HCEC 1CT (cell line): Measurements from ENCODE around the gene ADGRE2.
"Not testable (repeated sequence)": the region's sequence is repeated elsewhere in the genome, so short reads cannot be mapped to it uniquely, and the experiment has no call there.

Experiments used
- DNase-seq: peaks from one replicate; pipeline ENCODE4 v3.0.0-alpha.2; 2017

ADGRE2 gene

DNA sequence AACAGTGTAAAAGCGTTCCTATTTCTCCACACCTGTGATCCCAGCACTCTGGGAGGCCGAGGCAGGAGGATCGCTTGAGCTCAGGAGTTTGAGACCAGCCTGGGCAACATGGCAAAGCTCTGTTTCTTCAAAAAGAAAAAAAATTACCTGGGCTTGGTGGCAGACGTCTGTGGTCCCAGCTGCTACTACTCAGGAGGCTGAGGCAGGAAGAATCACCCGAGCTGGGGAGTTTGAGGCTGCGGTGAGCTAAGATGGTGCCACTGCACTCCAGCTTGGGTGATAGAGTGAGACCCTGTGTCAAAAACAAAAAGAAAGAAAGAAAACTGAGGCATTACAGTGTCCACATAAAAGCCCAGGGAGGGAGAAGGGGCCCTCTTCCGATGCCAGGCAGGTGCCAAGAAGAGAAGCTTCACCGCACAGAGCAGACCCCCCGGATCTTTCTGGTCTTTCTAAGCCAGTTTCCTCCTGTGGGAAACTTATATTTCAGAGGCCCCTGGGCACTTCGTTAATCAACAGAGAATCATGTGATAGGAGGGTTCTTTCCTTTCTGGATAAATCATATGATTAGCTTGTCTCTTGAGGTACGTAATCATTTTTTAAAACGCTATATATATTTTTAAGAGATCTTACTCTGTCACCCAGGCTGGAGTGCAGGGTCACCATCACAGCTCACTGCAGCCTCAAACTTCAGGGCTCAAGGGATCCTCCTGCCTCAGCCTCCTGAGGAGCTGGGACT, at the start of gene ADGRE2:
Gene ADGRE2, minus strand, starts transcription at position 451 of the 736 bp plus-strand sequence. CDS start 1,804 bp downstream, outside the sequence.
- DNase-seq, result not testable (repeated sequence)

DNA sequence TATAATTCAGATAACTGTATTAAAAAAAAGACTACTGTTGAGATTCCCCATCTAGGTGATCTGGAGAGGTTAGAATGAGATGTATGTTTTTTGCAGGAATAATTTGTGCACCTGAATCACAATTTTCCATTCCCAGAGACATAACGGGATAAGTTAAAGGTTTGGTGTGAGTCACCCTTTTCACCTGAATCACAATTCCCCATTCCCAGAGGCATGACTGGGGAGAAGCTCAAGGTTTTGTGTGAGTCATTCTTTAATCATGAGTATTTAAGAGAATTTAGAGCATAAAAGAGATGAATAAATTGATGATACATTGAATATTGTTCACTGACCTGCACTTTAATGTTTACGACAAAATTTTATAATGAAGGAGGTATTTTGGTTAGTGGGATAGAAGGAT, 47.6 kb upstream of the ADGRE2 start:
- DNase-seq, result no peak

DNA sequence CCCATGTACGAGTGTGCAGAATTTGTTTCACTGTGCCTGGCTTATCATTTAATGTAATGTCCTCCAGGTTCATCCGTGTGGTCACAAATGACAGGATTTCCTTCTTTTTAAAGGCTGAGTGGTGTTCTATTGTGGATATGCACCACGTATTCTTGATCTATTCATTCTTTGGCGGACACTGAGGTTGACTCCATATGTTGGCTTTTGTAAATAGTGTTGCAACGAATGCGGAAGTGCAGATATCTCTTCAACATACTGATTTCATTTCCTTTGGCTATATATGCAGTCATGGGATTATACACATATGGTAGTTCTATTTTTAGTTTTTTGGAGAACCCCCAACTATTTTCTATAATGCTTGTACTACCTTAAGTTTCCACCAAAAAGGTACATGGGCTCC, 43.6 kb upstream of the ADGRE2 start:
- no peak for DNase-seq

DNA sequence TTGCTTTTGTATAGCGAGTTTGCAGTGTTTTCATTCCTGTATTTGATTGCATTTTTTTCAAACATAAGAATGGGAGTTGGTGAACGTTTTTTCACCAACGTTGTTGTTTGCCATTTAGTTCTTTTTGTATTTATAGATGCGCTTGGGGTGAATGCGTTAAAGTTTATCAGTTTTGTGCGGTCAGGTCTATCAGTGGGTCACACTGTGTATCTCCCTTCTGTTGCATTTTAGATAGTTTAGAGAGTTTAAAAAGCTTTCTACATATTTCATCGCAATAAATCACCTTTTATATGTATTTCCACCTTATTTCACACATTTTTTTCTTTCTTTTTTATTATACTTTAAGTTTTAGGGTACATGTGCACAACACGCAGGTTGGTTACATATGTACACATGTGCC, 40.2 kb upstream of the ADGRE2 start:
- DNase-seq, result no peak

DNA sequence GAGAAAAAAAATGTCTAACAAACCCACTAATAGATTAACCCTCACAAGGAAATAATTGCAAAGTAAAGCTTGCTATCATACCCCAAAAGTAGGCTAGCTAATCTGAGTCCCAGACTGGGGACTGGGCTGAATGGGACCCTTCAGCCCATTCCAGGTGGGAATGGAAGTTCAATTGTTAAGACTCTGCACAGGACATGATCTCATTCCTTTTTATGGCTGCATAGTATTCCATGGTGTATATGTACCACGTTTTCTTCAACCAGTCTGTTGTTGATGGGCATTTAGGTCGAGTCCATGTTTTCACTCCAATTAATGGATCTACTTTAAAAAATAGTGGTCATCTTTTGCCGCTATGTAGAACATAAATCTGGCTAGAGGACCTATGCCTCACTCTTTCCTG, 38.7 kb upstream of the ADGRE2 start:
- DNase-seq, result no peak

DNA sequence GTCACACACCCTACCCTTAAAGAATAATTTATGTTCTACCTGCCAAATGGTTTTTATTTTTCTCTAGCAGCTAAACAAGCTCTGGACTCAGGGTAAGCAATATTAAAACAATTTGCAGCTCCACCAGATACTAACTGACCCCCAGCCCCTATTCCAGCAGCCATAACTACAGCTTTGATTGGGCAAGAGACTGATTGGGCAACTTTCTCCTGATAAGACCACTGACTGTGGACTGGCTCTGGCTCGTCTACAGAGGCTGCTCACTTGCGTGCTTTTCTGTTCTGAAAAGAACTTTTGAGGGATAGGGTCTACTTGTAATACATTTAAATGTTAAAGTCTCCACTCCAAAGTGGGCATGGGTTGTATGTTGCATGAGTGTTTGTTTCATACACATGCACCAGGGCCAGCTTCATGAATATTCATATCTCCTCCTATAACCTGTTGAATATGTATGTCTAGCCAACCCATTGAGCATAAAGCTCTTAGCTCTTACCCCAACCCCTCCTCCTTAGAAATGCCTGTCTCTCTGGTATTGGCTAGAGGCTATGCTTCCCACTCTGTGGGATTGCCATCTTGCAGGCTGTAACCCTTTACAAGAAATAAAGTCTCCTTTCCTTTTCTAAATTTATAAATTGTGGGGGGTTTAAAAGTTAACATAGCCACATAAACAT, 36.8 kb upstream of the ADGRE2 start:
- no peak for DNase-seq

DNA sequence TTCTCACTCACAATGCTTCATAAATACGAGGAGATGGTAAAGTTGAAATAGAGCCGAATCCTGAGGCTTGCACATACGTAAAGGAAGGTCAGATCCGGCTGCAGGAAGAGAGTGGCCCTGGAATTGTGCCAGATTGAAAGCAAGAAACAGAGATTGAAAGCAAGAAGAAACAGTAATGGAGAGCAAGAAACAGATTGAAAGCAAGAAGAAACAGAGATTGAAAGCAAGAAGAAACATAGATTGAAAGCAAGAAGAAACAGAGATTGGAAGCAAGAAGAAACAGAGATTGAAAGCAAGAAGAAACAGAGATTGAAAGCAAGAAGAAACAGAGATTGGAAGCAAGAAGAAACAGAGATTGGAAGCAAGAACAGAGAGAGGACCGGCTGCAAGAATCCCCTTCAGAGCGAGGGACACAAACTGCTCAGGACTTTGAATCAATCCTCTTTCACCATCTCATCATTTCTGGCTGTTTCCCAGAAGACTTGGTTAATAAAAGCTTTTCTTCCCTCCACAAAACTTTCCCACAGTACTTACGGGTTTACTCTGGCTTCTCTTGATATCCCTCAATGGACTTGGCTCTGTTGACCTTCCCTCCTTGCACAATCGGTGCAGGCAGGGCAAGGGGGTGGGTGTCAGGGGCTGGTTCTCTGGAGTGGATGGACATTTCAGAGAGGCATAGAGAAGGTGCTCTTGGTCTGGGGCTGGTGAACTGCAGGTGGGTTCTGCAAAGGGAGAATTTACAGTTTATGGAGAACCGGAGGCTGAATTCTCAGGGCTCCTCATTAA, 31.1 kb upstream of the ADGRE2 start:
- no peak for DNase-seq

DNA sequence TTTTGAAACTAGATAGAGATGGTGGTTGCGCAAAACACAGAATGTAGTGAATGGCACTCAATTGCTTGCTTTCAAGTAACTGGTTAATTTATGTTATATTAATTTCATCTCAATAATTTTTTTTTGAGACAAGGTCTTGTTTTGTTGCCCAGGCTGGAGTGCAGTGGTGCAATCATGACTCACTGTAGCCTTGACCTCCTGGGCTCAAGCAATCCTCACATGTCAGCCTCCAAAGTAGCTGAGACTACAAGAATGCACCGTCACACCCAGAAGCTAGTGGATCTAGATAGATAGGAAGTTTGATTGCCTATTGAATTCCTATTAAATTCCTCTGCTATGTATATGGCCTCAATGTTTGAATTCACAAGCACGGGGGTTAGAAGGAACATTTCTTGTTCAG, 26.4 kb upstream of the ADGRE2 start:
- DNase-seq, result no peak

DNA sequence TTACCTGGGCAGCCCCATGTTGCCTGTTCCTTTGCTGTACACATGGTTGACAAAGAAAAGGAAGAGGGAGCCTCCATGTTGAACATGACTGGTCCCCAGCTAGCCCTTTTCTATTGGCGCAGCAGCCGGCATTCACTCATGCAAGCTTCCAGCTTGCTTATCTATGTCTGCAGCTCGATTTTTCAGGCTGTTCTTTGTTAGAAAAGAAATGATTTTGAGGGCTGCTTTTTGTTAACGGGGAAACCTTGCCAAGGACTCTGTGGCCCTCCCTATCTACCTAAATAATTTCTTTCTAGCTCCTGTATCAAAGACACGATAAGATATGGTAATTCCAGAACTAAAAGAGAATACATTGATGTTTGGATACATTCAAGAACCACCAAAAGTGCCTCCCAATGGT, 20.4 kb upstream of the ADGRE2 start:
- DNase-seq, result no peak

DNA sequence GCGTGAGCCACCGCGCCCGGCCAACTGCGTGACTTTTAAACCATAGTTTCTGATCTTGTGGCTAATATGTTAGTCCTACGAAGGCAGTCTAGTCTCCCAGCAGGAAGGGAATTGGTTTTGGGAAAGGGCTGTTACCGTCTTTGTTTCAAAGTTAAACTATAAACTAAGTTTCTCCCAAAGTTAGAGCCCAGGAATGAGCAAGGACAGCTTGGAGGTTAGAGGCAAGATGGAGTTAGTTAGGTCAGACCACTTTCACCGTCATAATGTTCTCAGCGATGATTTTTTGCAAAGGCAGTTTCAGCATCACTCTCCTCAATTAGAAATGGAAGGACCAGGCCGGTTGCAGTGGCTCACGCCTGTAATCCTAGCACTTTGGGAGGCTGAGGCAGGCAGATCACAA, 17.7 kb upstream of the ADGRE2 start:
- DNase-seq, result no peak

DNA sequence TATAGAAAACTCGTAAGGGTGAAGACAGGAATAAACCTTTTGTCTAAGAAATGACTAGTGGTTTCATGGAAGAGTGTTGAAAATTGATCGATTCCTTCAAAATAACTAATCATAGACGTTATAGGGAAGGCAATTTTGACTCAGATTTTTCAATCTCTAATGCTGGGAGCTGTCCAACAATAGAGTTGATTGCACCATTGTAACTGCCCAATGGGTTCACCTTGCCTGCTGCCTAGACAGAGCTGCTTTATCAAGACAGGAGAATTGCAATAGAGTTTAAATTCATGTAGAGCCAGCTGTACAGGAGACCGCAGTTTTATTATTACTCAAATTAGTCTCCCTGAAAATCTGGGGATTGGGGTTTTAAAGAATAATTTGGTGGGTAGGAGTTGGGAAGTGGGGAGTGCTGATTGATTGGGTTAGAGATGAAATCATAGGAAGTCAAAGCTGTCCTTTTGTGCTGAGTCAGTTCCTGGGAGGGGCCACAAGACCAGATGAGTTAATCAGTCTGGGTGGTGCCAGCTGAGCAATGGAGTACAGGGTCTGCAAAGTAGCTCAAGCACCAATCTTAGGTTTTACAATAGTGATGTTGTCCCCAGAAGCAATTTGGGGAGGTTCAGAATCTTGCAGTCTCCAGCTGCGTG, 16.8 kb upstream of the ADGRE2 start:
- no peak for DNase-seq

DNA sequence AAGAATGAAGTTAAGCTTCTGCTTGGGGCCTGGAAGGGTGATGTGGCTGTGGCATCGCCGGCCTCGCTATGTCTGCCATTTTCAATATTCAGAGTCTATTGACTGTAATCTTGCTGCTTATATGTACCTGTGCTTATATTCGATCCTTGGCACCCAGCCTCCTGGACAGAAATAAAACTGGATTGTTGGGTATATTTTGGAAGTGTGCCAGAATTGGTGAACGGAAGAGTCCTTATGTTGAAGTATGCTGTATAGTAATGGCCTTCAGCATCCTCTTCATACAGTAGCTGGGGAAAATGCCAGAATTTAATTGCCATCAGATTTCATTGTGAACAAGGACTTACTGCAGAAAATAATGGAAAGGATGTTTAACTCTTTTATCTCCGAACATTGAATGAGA, 13.9 kb upstream of the ADGRE2 start:
- DNase-seq, result not testable (repeated sequence)

DNA sequence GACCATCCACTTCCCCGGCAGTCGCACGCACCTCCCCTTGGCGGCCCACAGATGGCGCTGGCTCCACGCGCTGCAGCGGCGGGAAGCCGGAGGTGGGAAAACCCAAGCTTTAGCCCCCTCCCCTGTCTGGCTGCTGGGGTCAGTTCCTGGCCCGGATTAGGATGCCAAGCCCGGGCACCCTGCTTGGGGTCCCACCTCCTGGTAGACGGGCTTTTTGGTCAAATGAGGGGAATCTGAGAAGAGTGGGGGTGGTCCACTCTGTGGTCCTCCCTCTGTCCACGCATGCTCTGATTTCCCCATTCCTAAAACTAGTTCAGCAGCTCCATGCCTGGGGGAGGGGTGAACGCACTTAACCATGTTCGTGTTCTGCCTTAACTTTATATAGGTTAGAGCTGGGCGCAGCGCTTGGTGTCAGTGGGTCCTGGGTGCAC, 8.1 kb upstream of the ADGRE2 start:
- no peak for DNase-seq

DNA sequence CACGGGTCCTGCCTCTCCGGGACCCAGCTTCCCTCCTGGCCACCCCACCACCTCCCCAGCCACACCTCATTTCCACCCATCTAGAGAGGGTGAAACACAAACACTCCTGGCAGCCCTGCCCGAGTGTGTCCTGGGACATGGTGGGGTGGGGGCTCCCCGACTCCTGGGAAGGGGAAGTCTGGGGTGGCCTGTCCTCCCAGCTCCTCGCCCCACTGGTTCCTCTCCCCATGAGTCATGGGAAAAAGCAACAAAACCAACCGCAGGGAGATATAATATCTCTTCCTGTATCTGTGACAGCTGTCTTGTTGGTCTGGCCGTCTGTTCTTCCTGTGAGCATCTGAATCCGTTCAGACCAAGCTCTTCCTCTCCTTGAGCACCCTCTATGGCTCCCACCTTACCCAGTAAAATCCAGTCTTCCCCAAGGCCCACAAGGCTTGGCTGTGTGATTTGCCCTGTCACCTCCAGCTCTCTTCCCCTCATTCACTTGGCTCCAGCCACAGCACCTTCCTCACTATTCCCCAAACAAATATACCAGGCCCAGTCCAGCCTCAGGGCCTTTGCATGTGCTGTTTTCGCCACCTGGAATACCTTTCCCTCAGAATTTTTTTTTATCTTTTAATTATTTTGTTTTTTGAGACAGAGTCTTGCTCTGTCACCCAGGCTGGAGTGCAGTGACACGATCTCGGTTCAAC, 6.9 kb upstream of the ADGRE2 start:
- DNase-seq, result peak; percentile 69

DNA sequence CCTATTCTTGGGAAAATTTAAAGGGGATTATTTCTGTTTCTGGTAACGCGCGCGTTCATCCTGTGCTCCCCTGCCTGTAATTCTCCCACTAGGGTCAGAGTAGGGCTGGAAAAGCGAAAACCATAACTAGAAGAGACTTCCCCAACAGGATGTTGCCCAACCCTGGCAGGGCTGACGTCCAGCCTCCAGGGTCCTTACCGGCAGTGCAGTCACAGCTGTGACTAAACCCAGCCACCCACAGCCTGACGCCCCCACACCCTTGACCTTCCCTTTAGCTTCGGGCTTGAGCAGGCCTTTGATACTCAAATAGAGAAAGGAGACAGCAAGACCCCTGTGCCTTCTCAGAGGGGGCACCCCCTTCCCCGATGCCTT, 6.4 kb upstream of the ADGRE2 start:
- peak; percentile 34 for DNase-seq

DNA sequence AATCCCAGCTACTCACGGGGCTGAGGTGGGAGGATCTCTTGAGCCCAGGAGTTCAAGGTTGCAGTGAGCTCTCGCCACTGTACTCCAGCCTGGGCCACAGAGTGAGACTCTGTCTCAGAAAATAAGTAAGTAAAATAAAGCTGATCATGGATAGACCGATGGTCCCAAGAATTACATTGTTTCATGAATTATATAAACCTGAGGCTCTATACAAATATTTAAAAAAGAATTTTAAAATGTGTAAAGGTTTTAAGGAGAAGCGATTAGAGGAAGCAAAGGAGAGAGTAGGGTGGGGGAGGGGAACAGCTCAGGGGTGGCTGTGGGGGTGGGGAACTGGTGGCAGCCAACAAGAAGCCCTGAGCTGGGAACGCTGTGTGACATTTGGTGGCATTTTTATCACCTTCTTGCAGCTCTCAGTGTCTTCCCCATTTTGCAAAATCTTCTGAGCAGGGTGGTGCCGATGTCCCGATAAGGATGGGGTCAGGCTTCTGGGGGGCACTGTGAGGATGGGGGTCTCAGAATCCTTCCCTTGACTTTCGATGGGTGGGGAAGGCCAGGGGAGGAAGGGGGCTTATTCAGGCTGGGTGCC, 5.1 kb upstream of the ADGRE2 start:
- DNase-seq, result not testable (repeated sequence)

DNA sequence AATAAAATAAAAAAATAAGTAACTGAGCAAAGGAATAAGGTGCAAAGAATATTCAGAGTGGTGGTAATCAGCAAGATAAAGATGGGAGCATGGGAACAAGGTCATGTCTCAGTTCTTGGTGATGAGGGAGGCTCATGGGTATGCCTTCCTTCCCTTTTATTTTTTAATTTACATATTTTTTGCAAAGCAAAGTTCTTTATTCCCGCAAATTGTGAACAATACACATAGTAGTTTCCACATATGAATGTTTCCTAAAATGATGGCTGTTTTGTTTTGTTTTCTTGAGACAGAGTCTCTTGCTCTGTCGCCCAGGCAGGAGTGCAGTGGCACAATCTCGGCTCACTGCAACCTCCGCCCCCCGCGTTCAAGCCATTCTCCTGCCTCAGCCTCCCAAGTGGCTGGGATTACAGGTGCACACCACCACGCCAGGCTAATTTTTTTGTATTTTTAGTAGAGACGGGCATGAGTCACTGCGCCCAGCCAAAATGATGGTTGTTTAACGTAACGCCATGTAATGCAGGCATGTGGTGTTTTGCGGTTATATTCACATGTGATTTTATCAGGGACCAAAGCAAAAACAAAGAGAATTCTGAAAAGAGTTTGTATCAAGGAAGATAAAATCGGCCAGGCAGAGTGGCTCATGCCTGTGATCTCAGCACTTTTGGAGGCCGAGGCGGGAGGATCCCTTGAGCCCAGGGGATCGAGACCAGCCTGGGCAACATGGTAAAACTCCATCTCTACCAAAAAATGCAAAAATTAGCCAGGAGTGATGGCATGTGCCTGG, 4.5 kb upstream of the ADGRE2 start:
- no peak for DNase-seq

DNA sequence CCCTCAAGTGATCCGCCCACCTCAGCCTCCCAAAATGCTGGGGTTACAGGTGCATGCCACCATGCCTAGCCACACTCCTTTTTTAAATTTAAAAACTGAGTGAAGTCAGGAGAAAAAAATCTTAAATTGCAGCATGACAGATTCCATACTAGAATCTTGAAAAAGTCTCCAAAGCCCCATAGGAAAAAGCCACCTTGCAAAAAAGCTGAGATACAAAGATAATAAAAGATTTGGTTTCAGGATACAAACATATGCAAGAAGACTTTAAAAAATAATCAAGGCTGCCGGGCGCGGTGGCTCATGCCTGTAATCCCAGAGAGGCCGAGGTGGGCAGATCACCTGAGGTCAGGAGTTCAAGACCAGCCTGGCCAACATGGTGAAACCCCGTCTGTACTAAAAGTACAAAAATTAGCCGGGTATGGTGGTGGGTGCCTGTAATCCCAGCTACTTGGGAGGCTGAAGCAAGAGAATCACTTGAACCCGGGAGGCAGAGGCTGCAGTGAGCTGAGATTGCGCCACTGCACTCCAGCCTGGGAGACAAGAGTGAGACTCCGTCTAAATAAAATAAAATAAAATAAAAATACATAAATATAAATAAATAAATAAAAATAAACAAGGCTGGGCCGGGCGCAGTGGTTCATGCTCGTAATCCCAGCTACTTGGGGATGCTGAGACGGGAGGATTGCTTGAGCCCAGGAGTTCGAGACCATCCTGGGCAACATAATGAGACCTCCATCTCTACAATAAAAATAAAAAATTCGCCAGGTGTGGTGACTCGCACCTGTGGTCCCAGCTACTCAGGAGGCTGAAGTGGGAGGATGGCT, 3.6 kb upstream of the ADGRE2 start:
- DNase-seq, result not testable (repeated sequence)

DNA sequence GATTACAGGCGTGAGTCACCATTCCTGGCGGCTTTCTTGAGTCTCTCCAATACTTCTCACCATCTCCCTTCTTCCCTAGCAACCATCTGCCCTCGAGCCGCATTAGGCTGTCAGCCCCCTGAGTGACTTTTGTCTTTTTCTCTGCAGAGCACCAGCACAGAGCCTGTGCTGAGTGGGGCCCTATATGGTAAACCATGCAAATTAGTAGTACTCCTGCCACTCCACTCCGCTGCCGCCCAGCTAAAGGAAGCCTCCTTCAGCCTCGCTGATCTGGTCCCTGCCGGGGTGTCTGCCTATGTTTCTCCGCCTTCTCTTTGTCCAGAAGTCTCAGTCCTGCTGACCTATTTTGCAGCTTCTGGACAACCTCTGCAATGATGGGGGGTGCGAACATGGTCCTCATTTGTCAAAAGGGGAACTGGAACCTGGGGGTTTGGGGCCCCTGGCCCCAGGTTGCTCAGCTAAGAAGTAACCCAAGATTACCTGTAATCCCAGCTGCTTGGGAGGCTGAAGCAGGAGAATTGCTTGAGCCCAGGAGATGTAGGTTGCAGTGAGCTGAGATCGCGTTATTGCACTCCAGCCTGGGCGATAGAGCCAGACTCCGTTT, 2.4 kb upstream of the ADGRE2 start:
- DNase-seq, result not testable (repeated sequence)

DNA sequence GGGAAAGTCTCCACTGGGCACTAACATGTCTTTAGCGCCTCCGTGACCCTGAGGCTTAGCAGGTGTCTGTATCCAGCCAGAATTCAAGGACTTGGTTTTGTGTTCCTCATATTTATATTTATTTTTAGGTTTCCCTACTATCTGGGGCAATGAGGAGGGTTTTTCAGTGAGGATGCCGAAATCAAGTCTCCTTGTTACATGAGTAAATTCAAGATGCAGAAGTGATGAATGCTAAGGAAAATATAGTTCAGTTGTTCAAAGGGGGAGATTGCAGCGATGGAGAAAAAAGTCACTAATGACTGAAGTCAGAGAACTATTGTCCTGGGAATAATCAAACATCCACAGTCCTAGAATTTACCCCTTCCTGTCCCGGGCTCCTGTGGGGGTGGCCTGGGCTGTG, 791 bp upstream of the ADGRE2 start:
- no peak for DNase-seq
